RWPE1 (cell line): Measurements from ENCODE around the gene TRAPPC5.
"Not testable (repeated sequence)": the region's sequence is repeated elsewhere in the genome, so short reads cannot be mapped to it uniquely, and the experiment has no call there.

Experiments used
- CTCF ChIA-PET: fragments of 350-600 bp; sonication (Branson Sonifier 250); formaldehyde crosslinking; extraction: SDS; loops from one replicate; lab custom pipeline; 2021; lab: Yijun Ruan, JAX
- POLR2A ChIA-PET: fragments of 400-600 bp; formaldehyde crosslinking; extraction: SDS; loops from one replicate; lab custom pipeline; 2020; ENCODE audit warnings: antibody characterized with exemption; ENCODE audit not compliant: low non-redundant PET; lab: Yijun Ruan, JAX
- DNase-seq: peaks from one replicate; pipeline ENCODE4 v3.0.0; 2012; ENCODE audit warnings: low spot score
- H3K27ac ChIP-seq: fragments of 450-650 bp; 2 replicates; pipeline ENCODE4 v1.5.1; 2017
- CTCF ChIP-seq: fragments of 450-650 bp; conservative IDR thresholded peaks from 2 replicates; pipeline ENCODE4 v1.5.1; 2017; ENCODE audit warnings: low read depth, mild to moderate bottlenecking

The TRAPPC5 gene

GRCh38 chr19:7641290-7642276 is 39.0 kb upstream of the TRAPPC5 start:
- H3K27ac ChIP-seq: no peak overlapping the region
- no peak for TF ChIP-seq CTCF
- ChIA-PET CTCF (interaction anchor here (0.6 kb wide), 1 partner anchor 253 kb away, joined by 4 read pairs; no protein-coding TSS in a partner anchor), POLR2A (interaction anchor here (0.6 kb wide), 1 partner anchor 20 kb away, joined by 3 read pairs; no protein-coding TSS in a partner anchor)
- no peak for DNase-seq

GRCh38 chr19:7642295-7643030 is 38.2 kb upstream of the TRAPPC5 start:
- no peak overlapping the region for H3K27ac ChIP-seq
- ChIA-PET POLR2A (no interaction called here), CTCF (no interaction called here)
- no peak for TF ChIP-seq CTCF
- no peak for DNase-seq

- ChIA-PET CTCF (no interaction called here), POLR2A (no interaction called here)
- no peak overlapping the region for H3K27ac ChIP-seq
- TF ChIP-seq CTCF: no peak
- no peak for DNase-seq
These were observed 37.6 kb upstream of the TRAPPC5 start for GRCh38 chr19:7643031-7643415.

GRCh38 chr19:7643629-7644549 is 36.7 kb upstream of the TRAPPC5 start:
- CTCF ChIA-PET, H3K27ac ChIP-seq, POLR2A ChIA-PET: not testable (repeated sequence)
- peak; percentile 36 for DNase-seq

- no peak for DNase-seq
- no peak for TF ChIP-seq CTCF
- H3K27ac ChIP-seq: peak overlapping the region; percentile 19; the same call in 1 of the 2 replicates
- POLR2A ChIA-PET: no interaction called here
- CTCF ChIA-PET: no interaction called here
These were observed 36.1 kb upstream of the TRAPPC5 start for GRCh38 chr19:7644550-7644877.

- no peak for DNase-seq
- TF ChIP-seq CTCF: no peak
- peak overlapping the region; percentile 19; the same call in 1 of the 2 replicates for H3K27ac ChIP-seq
- ChIA-PET POLR2A (no interaction called here), CTCF (no interaction called here)
These were observed 35.5 kb upstream of the TRAPPC5 start for GRCh38 chr19:7645163-7645562.
